AML-193 (cell line): Measurements from ENCODE around the gene PIGA.

Experiments
- DNase-seq, 2 experiments: peaks; one replicate each; lab custom pipeline; 2025; lab: John Stamatoyannopoulos, UW

Gene PIGA

GRCh38 chrX:15335135-15336022, at the start of gene PIGA:
PIGA (minus strand) TSS chrX:15335523; CDS start chrX:15331930, 3,593 bp downstream.
- DNase-seq, result peak; percentile 81 to 83

GRCh38 chrX:15384304-15384703, 49.0 kb upstream of the PIGA start, which contains the start of gene VEGFD:
VEGFD (minus strand) TSS chrX:15384413; CDS start chrX:15383946, 467 bp downstream.
- DNase-seq, result no peak

- DNase-seq, result no peak
Measured at GRCh38 chrX:15382813-15383212, 47.5 kb upstream of the PIGA start.

- no peak for DNase-seq
Measured at GRCh38 chrX:15376956-15377355, 41.6 kb upstream of the PIGA start.

GRCh38 chrX:15373976-15374375, 38.7 kb upstream of the PIGA start:
- DNase-seq, result no peak

- peak; percentile 61 to 70 for DNase-seq
Measured at GRCh38 chrX:15366506-15367352, 31.4 kb upstream of the PIGA start.

- DNase-seq, result no peak
Measured at GRCh38 chrX:15359701-15360100, 24.4 kb upstream of the PIGA start.

GRCh38 chrX:15358533-15358932, 23.2 kb upstream of the PIGA start:
- DNase-seq, result no peak

GRCh38 chrX:15356444-15356843, 21.1 kb upstream of the PIGA start:
- peak; percentile 51 to 60 for DNase-seq

- DNase-seq, result no peak
Measured at GRCh38 chrX:15350329-15350996, 15.1 kb upstream of the PIGA start.

GRCh38 chrX:15349046-15349445, 13.7 kb upstream of the PIGA start:
- peak; percentile 51 to 54 for DNase-seq

- no peak for DNase-seq
Measured at GRCh38 chrX:15345976-15346375, 10.7 kb upstream of the PIGA start.

GRCh38 chrX:15344106-15344505, 8.8 kb upstream of the PIGA start:
- DNase-seq, result no peak

- DNase-seq, result no peak
Measured at GRCh38 chrX:15343075-15343476, 7.8 kb upstream of the PIGA start.

GRCh38 chrX:15340867-15341266, 5.5 kb upstream of the PIGA start:
- DNase-seq, result no peak

- DNase-seq, result no peak
Measured at GRCh38 chrX:15336023-15336413, 695 bp upstream of the PIGA start.

GRCh38 chrX:15334561-15334960, 762 bp downstream of the PIGA start:
- no peak for DNase-seq

- no peak for DNase-seq
Measured at GRCh38 chrX:15328821-15329220, 6.5 kb downstream of the PIGA start.

- no peak for DNase-seq
Measured at GRCh38 chrX:15328131-15328530, 7.2 kb downstream of the PIGA start.

- no peak for DNase-seq
Measured at GRCh38 chrX:15322472-15322871, 12.9 kb downstream of the PIGA start.

GRCh38 chrX:15322072-15322471, 13.3 kb downstream of the PIGA start:
- no peak for DNase-seq

- peak; percentile 49 to 71 for DNase-seq
Measured at GRCh38 chrX:15321447-15321846, 13.9 kb downstream of the PIGA start.
